HG03097 (cell line): Measurements from ENCODE around the gene SPP2.

Experiments
- ATAC-seq: cut with Tn5 transposase; IDR thresholded peaks from one replicate; pipeline ENCODE4 v1.9.1; 2021; ENCODE audit not compliant: unreplicated experiment, low FRiP score

The SPP2 gene

DNA sequence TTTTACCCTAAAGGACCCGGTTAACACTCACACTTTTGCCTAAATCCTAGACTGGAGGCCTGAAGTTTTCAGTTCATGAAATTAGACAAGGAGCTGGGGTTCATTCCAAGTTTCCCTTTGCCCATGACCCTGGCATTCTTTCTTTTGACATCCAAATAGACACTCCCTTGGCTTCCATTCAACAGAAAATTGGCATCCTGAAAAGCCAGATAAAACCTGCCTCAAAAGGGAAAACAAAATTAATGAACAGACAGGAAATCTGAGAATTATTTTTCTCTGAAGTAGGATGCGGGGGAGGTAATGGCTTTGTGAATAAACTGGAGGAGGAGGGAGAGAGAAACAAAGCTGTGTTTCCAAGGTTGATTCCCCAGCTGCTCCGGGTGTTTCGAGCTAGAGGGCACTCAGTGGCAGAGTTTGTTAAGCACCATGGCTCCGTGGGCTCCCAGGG lies 41.0 kb downstream of the SPP2 start:
- no peak for ATAC-seq

GRCh38 chr2:234091883-234092282 lies 41.4 kb downstream of the SPP2 start:
- ATAC-seq, result no peak

- ATAC-seq, result no peak
These were observed 41.8 kb downstream of the SPP2 start for GRCh38 chr2:234092344-234092743.

DNA sequence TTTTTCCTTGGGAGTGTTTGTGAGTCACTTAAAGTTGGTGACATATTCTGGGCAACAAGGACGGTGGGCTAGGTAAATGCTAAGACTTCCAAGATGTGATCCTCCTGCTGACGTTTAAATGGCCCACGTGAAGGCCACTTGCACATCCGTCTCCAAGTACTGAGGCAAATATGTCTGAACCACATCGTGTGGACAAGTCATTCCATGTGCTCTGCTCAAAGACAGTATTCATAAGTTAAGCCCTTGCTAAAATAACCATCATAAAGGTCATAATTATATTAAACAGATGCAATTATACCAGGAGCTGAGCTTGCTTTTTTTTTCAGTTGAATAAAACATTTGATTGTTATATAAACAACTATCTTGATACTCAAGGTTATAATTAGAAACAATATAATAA lies 44.8 kb downstream of the SPP2 start:
- ATAC-seq, result no peak

GRCh38 chr2:234096164-234096563 lies 45.7 kb downstream of the SPP2 start:
- ATAC-seq, result no peak

- no peak for ATAC-seq
These were observed 48.2 kb downstream of the SPP2 start for GRCh38 chr2:234098681-234099080.

DNA sequence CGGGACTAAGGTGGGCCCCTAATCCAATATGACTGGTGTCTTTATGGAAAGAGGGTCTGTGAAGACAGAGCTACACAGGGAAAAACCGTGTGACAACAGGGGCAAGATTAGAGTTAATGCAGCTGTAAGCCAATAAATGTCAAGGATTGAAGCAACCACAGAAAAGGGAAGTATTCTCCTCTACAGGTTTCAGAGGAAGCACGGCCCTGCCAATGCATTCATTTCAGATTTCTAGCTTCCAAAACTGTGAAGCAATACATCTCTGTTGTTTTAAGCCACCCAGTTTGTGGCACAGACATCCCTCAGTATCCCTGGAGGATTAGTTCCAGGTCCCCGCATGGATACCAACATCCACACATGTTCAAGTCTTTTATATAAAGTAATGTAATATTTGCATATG lies 48.8 kb downstream of the SPP2 start:
- ATAC-seq, result no peak

- ATAC-seq, result no peak
These were observed 50.2 kb downstream of the SPP2 start for GRCh38 chr2:234100686-234101085.

DNA sequence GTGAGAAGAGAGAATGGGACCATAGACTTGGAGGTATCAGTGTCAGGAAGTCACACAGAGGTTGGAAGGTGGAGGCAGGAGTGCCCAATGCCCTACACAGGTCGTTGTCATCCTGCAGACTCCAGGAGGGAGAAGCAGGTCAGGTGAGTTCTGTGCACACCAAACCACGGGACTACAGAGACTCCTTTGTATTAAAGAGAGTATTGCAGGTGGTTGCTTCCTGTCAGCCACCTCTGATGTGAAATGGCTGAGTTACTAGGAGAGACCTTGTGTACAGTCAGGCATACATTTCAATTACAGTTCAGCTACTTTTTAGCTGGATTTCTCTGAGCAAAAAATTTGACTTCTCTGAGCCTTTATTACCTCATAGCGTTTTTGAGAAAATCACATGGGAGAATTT lies 51.6 kb downstream of the SPP2 start:
- ATAC-seq, result no peak

DNA sequence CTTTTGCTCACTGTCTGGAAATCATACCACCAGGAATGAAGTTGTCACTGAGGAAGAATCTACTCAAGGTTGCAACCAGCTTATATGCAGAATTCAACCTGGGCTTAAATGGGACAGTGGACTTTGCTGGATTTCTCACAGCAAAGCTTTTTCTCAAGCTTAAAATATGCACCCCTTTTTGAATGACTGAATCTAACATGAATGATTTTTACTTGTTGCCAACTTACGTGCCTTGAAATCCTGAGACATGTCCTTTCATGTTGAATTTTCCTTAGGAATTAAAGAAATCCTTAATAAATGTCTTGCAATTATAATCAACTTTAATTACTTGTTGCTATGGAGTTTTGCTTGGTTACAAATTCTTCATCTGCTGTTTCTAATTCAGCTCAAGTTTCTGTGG lies 57.4 kb downstream of the SPP2 start:
- ATAC-seq, result no peak

GRCh38 chr2:234109321-234109720 lies 58.8 kb downstream of the SPP2 start:
- no peak for ATAC-seq

DNA sequence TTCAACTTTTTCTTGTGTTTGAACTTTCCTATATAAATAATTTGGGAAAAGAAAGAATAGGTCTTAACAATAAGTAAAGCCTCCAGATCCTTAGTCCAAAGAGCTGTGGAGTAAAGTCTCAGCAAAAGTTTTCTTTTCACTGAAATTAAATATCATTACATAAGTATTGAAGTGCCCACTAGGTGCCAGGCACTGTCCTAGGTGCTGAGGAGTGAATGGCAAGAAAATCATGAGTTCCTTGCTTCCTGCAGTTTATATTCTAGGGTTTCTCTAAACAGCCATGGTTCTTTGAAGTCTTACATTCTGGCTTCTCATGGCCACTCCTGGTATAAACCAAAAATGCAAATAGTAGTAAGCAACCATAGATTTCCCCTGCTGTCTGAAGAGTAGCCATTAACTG lies 59.7 kb downstream of the SPP2 start:
- ATAC-seq, result no peak

- ATAC-seq, result no peak
These were observed 61.0 kb downstream of the SPP2 start for GRCh38 chr2:234111523-234111922.

DNA sequence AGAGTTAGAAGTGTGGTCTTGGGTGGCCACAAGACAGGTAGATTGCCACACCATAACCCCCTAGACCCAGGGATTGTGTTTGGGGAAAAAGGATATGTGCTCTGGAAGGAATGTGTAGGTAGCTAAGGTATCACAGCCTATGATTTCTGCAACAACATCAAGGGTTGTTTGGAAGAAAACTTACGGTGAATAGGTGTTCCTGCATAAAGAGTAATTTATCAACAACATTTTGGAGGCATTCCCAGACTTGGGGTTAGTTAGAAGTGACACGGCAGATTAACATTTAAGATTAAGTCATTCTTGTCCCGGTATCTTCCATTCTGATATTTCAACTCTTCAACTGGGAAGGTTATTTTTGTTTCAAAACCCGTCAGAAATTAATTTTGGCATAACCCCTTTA lies 65.5 kb downstream of the SPP2 start:
- no peak for ATAC-seq

- no peak for ATAC-seq
These were observed 71.5 kb downstream of the SPP2 start for GRCh38 chr2:234121999-234122398.

- ATAC-seq, result no peak
These were observed 75.1 kb downstream of the SPP2 start for GRCh38 chr2:234125451-234126145.

GRCh38 chr2:234126146-234126470 lies 75.6 kb downstream of the SPP2 start:
- no peak for ATAC-seq
